ENCODE data around the gene REXO5.

DNA sequence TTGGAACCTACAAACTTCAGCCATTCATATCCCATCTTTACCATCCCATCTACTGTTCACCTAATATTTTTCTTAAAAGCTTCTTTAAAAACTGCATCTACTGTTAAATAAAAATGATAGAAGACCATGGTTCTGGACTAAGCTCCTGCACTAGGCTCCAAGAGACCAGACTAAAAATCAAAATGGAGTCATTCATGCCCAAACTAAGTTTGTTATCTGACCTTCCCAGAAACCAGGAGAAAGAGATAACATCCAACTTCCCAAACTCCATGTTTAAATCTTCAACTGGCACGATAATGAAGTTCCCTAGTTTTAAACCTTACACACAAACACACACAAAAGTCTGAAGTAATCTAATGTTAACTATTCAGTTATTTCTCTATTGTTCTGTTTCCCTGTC is 80.0 kb downstream of the REXO5 start:
- TF ChIP-seq POLR2A (IDR thresholded peaks at IDR 0.05; ENCODE audit: low read length) (no peak), GATA1 (IDR thresholded peaks at IDR 0.05; ENCODE audit: low read depth, low read length) (no peak)
